ENCODE results near the gene CLEC12A. TPM values are rescaled to one million over a fixed set of nuclear protein-coding genes. Genes with fewer than 3 reads are reported as not detected.

CLEC12A gene
- total RNA-seq, 1 donor from 2014 or later, result not detected

- Histone ChIP-seq H3K27ac (no peak overlapping the region), H3K27me3 (no peaks in the 10 kb centered on the region), H3K9ac (no peak overlapping the region), H3F3A (ENCODE audit: low read depth) (no peaks in the 10 kb centered on the region), H3K9me3 (ENCODE audit: low read depth) (no peaks in the 10 kb centered on the region), H3K36me3 (no peaks in the 10 kb centered on the region), H3K4me3 (no peak overlapping the region), H3K4me1 (no peaks in the 10 kb centered on the region), H3K79me2 (ENCODE audit: low read depth) (no peaks in the 10 kb centered on the region), H2AFZ (replicated peaks) (no peak overlapping the region), H3K4me2 (no peak overlapping the region), H4K20me1 (ENCODE audit: low read depth) (no peaks in the 10 kb centered on the region)
- no peaks in the 10 kb centered on the region for H3K36me3 Mint-ChIP-seq
- TF ChIP-seq EZH2 (IDR thresholded peaks at IDR 0.05) (no peak), CTCF (IDR thresholded peaks at IDR 0.05) (no peak), EZH2phosphoT487 (IDR thresholded peaks at IDR 0.05) (no peak)
- H3K4me3 Mint-ChIP-seq, result no peak overlapping the region
- no peaks in the 10 kb centered on the region for H3K27me3 Mint-ChIP-seq (ENCODE audit: insufficient read depth, low read depth)
- no peak overlapping the region for H3K27ac Mint-ChIP-seq
- no peaks in the 10 kb centered on the region for H3K9me3 Mint-ChIP-seq
- no peak for DNase-seq (ENCODE audit: low spot score)
- peaks cover 5% of the 10 kb centered on the region for H3K4me1 Mint-ChIP-seq
Observed at GRCh38 chr12:10016881-10017280, 45.7 kb downstream of the CLEC12A start.

- Histone ChIP-seq H3K27me3 (no peaks in the 10 kb centered on the region), H3F3A (ENCODE audit: low read depth) (no peaks in the 10 kb centered on the region), H3K36me3 (no peaks in the 10 kb centered on the region), H3K4me1 (no peaks in the 10 kb centered on the region), H3K9ac (no peak overlapping the region), H3K4me3 (no peak overlapping the region), H2AFZ (replicated peaks) (no peak overlapping the region), H3K4me2 (no peak overlapping the region), H4K20me1 (ENCODE audit: low read depth) (no peaks in the 10 kb centered on the region), H3K9me3 (ENCODE audit: low read depth) (no peaks in the 10 kb centered on the region), H3K27ac (no peak overlapping the region), H3K79me2 (ENCODE audit: low read depth) (no peaks in the 10 kb centered on the region)
- Mint-ChIP-seq H3K4me3 (no peak overlapping the region), H3K36me3 (no peaks in the 10 kb centered on the region), H3K27me3 (ENCODE audit: insufficient read depth, low read depth) (no peaks in the 10 kb centered on the region), H3K4me1 (peaks cover 5% of the 10 kb centered on the region), H3K9me3 (no peaks in the 10 kb centered on the region), H3K27ac (no peak overlapping the region)
- no peak for DNase-seq (ENCODE audit: low spot score)
- TF ChIP-seq EZH2 (IDR thresholded peaks at IDR 0.05), result no peak
- no peak for TF ChIP-seq EZH2phosphoT487 (IDR thresholded peaks at IDR 0.05)
- TF ChIP-seq CTCF (IDR thresholded peaks at IDR 0.05), result no peak
Observed at GRCh38 chr12:10018386-10018785, 47.2 kb downstream of the CLEC12A start.

- Histone ChIP-seq H3K79me2 (ENCODE audit: low read depth) (no peaks in the 10 kb centered on the region), H2AFZ (replicated peaks) (no peak overlapping the region), H4K20me1 (ENCODE audit: low read depth) (no peaks in the 10 kb centered on the region), H3K4me1 (no peaks in the 10 kb centered on the region), H3K4me3 (no peak overlapping the region), H3K27me3 (no peaks in the 10 kb centered on the region), H3F3A (ENCODE audit: low read depth) (no peaks in the 10 kb centered on the region), H3K36me3 (no peaks in the 10 kb centered on the region), H3K9me3 (ENCODE audit: low read depth) (no peaks in the 10 kb centered on the region), H3K4me2 (no peak overlapping the region), H3K9ac (no peak overlapping the region), H3K27ac (no peak overlapping the region)
- H3K27ac Mint-ChIP-seq, result no peak overlapping the region
- DNase-seq (ENCODE audit: low spot score), result no peak
- no peak overlapping the region for H3K4me3 Mint-ChIP-seq
- H3K4me1 Mint-ChIP-seq, result peaks cover 5% of the 10 kb centered on the region
- TF ChIP-seq EZH2phosphoT487 (IDR thresholded peaks at IDR 0.05), result no peak
- TF ChIP-seq EZH2 (IDR thresholded peaks at IDR 0.05), result no peak
- no peak for TF ChIP-seq CTCF (IDR thresholded peaks at IDR 0.05)
- peaks cover 2% of the 10 kb centered on the region for H3K27me3 Mint-ChIP-seq (ENCODE audit: insufficient read depth, low read depth)
- H3K36me3 Mint-ChIP-seq, result no peaks in the 10 kb centered on the region
- H3K9me3 Mint-ChIP-seq, result no peaks in the 10 kb centered on the region
Observed at GRCh38 chr12:10021342-10021741, 50.1 kb downstream of the CLEC12A start.
